ENCODE results near the gene SCML2. TPM values are rescaled to one million over a fixed set of nuclear protein-coding genes. Genes with fewer than 3 reads are reported as not detected.

Gene SCML2
- total and polyA plus RNA-seq, 10 of the 15 experiments (the other 5 are each of a cell fraction or from before 2014, with no cell fraction given) = 1.5 to 4.4 (median 2.6) TPM

GRCh38 chrX:18278449-18278848, 76.0 kb downstream of the SCML2 start:
- RAD21 ChIA-PET (ENCODE audit: unreplicated experiment) = no interaction called here
- Histone ChIP-seq H3K36me3 (ENCODE audit: control insufficient read depth in 2 of 2, insufficient read depth in 2 of 2, low read length in 1 of 2) (no peaks in the 10 kb centered on the region), H2AFZ (ENCODE audit: control insufficient read depth, low read depth, low read length) (no peak overlapping the region), H4K20me1 (ENCODE audit: control insufficient read depth, insufficient read depth) (no peaks in the 10 kb centered on the region), H3K9ac (ENCODE audit: control insufficient read depth, insufficient read depth, low read length) (no peak overlapping the region), H3K4me1 (ENCODE audit: control insufficient read depth, insufficient read depth, low read length) (no peaks in the 10 kb centered on the region), H3K4me2 (ENCODE audit: control insufficient read depth, insufficient read depth) (no peak overlapping the region), H3K27me3 (replicated peaks in 1 of 2; ENCODE audit: control insufficient read depth in 2 of 2, insufficient read depth in 2 of 2, low read length in 1 of 2) (no peaks in the 10 kb centered on the region), H3K9me3 (replicated peaks; ENCODE audit: control insufficient read depth, insufficient read depth, low read length) (no peaks in the 10 kb centered on the region; the same call in 2 of the 3 replicates), H3K27ac (ENCODE audit: control insufficient read depth, insufficient read depth) (no peak overlapping the region), H3K79me2 (ENCODE audit: control insufficient read depth, insufficient read depth, low read length) (no peaks in the 10 kb centered on the region), H3K4me3 (no peak overlapping the region)
- 19% methylated on average over 4 of the region's 4 CpGs for WGBS (ENCODE audit: insufficient coverage, insufficient replicate concordance, low lambda C conversion rate, missing lambda C conversion rate)
- ATAC-seq = no peak
- POLR2A ChIA-PET = no interaction called here
- no peak for FAIRE-seq
- BruUV-seq (replicated peaks) = no TSS peak
- CTCF ChIA-PET = interaction anchor here (1.5 kb wide), 1 partner anchor 10 kb away, joined by 4 read pairs; no protein-coding TSS in a partner anchor
- no peak for DNase-seq (ENCODE audit: low read depth, low spot score)
- SMC1A ChIA-PET (ENCODE audit: uncharacterized antibody, unreplicated experiment) = no interaction called here
- intact Hi-C loops (cut with micrococcal nuclease; ENCODE audit: unreplicated experiment) (no loop called here), in situ Hi-C loops (cut with MboI) (no loop called here)
- TF ChIP-seq KAT2A (conservative IDR thresholded peaks at IDR 0.05; ENCODE audit: control insufficient read depth, low read depth, low read length) (no peak), POLR2AphosphoS5 (IDR thresholded peaks at IDR 0.05; ENCODE audit: low read length) (no peak), CHD4 (IDR thresholded peaks at IDR 0.05) (no peak), ZSCAN29 (IDR thresholded peaks at IDR 0.05) (no peak), EED (IDR thresholded peaks at IDR 0.05; ENCODE audit: low read depth) (no peak), TBL1XR1 (IDR thresholded peaks at IDR 0.05; ENCODE audit: low read depth, low read length) (no peak), SRF (IDR thresholded peaks at IDR 0.05; ENCODE audit: low read depth in 2 of 2, low read length in 2 of 2) (no peak), SREBF2 (IDR thresholded peaks at IDR 0.05; ENCODE audit: low read length) (no peak), KLF5 (IDR thresholded peaks at IDR 0.05; ENCODE audit: partially characterized antibody) (no peak)
- TF ChIP-seq, protein P1, sequence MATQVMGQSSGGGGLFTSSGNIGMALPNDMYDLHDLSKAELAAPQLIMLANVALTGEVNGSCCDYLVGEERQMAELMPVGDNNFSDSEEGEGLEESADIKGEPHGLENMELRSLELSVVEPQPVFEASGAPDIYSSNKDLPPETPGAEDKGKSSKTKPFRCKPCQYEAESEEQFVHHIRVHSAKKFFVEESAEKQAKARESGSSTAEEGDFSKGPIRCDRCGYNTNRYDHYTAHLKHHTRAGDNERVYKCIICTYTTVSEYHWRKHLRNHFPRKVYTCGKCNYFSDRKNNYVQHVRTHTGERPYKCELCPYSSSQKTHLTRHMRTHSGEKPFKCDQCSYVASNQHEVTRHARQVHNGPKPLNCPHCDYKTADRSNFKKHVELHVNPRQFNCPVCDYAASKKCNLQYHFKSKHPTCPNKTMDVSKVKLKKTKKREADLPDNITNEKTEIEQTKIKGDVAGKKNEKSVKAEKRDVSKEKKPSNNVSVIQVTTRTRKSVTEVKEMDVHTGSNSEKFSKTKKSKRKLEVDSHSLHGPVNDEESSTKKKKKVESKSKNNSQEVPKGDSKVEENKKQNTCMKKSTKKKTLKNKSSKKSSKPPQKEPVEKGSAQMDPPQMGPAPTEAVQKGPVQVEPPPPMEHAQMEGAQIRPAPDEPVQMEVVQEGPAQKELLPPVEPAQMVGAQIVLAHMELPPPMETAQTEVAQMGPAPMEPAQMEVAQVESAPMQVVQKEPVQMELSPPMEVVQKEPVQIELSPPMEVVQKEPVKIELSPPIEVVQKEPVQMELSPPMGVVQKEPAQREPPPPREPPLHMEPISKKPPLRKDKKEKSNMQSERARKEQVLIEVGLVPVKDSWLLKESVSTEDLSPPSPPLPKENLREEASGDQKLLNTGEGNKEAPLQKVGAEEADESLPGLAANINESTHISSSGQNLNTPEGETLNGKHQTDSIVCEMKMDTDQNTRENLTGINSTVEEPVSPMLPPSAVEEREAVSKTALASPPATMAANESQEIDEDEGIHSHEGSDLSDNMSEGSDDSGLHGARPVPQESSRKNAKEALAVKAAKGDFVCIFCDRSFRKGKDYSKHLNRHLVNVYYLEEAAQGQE (IDR thresholded peaks at IDR 0.05; ENCODE audit: low read depth, low read length) = no peak
